Sigmoid colon (tissue), 3 donors: Measurements from ENCODE around the gene MROH2A.

ENCODE experiments used
- POLR2A ChIP-seq, 2 donors: fragments of 450-650 bp; IDR thresholded peaks; one replicate each; pipeline ENCODE4 v1.6.1; 2016; ENCODE audit warnings: antibody characterized with exemption in 2 of 2, mild to moderate bottlenecking in 2 of 2, moderate library complexity in 2 of 2
- TF ChIP-seq, protein P1 (sequence below), 4 experiments: fragments of 450-650 bp in 3 of 4; fragments of 200-600 bp in 1 of 4; IDR thresholded peaks; one replicate each; pipeline ENCODE4 v1.5.1; 2016 to 2019; ENCODE audit warnings: antibody characterized with exemption in 4 of 4, mild to moderate bottlenecking in 3 of 4, moderate library complexity in 2 of 4

DNA sequence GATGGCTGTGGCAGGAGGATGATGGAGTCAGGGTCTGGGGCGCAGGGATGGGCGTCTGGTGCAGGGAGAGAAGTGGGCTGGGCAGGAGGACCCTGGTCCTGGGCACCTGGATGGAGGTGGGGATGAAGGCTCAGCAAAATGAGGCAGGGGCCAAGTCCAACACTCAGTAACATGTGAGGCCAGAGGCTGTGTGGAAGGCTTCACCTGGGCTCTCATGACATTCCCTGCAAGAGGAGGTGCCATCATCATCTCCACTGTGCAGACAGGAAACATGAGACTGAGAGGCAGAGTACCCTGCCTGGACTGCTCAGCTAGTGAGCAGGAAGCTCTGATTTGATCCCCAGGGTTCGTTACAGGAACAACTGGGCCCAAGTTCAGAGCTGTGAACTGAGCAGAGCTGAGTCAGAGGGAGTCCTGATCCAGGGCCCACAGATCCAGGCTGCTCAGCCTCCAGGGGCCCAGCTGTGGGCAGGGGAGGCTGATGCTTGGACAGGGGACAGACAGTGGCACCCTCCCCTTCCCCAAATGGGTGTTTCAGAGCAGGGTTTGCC, 39.3 kb downstream of the MROH2A start:
- TF ChIP-seq, protein P1, sequence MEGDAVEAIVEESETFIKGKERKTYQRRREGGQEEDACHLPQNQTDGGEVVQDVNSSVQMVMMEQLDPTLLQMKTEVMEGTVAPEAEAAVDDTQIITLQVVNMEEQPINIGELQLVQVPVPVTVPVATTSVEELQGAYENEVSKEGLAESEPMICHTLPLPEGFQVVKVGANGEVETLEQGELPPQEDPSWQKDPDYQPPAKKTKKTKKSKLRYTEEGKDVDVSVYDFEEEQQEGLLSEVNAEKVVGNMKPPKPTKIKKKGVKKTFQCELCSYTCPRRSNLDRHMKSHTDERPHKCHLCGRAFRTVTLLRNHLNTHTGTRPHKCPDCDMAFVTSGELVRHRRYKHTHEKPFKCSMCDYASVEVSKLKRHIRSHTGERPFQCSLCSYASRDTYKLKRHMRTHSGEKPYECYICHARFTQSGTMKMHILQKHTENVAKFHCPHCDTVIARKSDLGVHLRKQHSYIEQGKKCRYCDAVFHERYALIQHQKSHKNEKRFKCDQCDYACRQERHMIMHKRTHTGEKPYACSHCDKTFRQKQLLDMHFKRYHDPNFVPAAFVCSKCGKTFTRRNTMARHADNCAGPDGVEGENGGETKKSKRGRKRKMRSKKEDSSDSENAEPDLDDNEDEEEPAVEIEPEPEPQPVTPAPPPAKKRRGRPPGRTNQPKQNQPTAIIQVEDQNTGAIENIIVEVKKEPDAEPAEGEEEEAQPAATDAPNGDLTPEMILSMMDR (IDR thresholded peaks at IDR 0.05) = no peak
- no peak for TF ChIP-seq POLR2A (IDR thresholded peaks at IDR 0.05)
